VCaP (cell line): ENCODE measurements around the gene CTXND1.
"Not testable (repeated sequence)": the region's sequence is repeated elsewhere in the genome, so short reads cannot be mapped to it uniquely, and the experiment has no call there.

Source experiments
- H3K27ac ChIP-seq: fragments of 450-650 bp; 2 replicates; pipeline ENCODE4 v1.5.1; 2017
- CTCF ChIP-seq: fragments of 450-650 bp; conservative IDR thresholded peaks from 2 replicates; pipeline ENCODE4 v1.5.1; 2017; ENCODE audit warnings: mild to moderate bottlenecking, moderate library complexity

The CTXND1 gene

GRCh38 chr15:80159811-80160569 is 92.0 kb downstream of the CTXND1 start:
- no peak overlapping the region for H3K27ac ChIP-seq
- no peak for TF ChIP-seq CTCF

GRCh38 chr15:80159301-80159700 is 92.7 kb downstream of the CTXND1 start:
- no peak overlapping the region for H3K27ac ChIP-seq
- no peak for TF ChIP-seq CTCF

- no peak overlapping the region for H3K27ac ChIP-seq
Observed at GRCh38 chr15:80157215-80157614, 94.8 kb downstream of the CTXND1 start.

GRCh38 chr15:80156176-80156720 is 95.8 kb downstream of the CTXND1 start:
- TF ChIP-seq CTCF, result no peak
- H3K27ac ChIP-seq, result no peak overlapping the region

More at GRCh38 chr15:80157215-80157614, 94.8 kb downstream of the CTXND1 start:
- no peak for TF ChIP-seq CTCF

- H3K27ac ChIP-seq, result not testable (repeated sequence)
Observed at GRCh38 chr15:80155378-80156175, 96.4 kb downstream of the CTXND1 start.

- H3K27ac ChIP-seq, result no peak overlapping the region
- TF ChIP-seq CTCF, result no peak
Observed at GRCh38 chr15:80155001-80155377, 97.0 kb downstream of the CTXND1 start.

GRCh38 chr15:80154336-80154735 is 97.7 kb downstream of the CTXND1 start:
- no peak for TF ChIP-seq CTCF
- peak overlapping the region; percentile 73 for H3K27ac ChIP-seq
